LNCaP clone FGC (cell line): ENCODE data around the gene UBFD1.

Experiments
- DNase-seq: peaks from one replicate; pipeline ENCODE4 v3.0.0-alpha.2; 2011; ENCODE audit warnings: low read depth
- H3K4me3 ChIP-seq: 2 replicates; pipeline ENCODE4 v1.5.1; 2011; ENCODE audit warnings: mild to moderate bottlenecking, low read depth, low read length, control low read depth
- CTCF ChIP-seq: IDR thresholded peaks from 2 replicates; pipeline ENCODE4 v1.5.1; 2012; ENCODE audit warnings: mild to moderate bottlenecking; ENCODE audit not compliant: control insufficient read depth, insufficient read depth; ENCODE audit errors: extremely low read depth

Gene UBFD1

GRCh38 chr16:23567602-23568001 lies 10.1 kb downstream of the UBFD1 start:
- no peak overlapping the region for H3K4me3 ChIP-seq
- no peak for DNase-seq
- TF ChIP-seq CTCF: no peak

GRCh38 chr16:23570992-23571632 lies 13.6 kb downstream of the UBFD1 start:
- no peak for DNase-seq
- no peak for TF ChIP-seq CTCF
- H3K4me3 ChIP-seq: no peak overlapping the region

DNA sequence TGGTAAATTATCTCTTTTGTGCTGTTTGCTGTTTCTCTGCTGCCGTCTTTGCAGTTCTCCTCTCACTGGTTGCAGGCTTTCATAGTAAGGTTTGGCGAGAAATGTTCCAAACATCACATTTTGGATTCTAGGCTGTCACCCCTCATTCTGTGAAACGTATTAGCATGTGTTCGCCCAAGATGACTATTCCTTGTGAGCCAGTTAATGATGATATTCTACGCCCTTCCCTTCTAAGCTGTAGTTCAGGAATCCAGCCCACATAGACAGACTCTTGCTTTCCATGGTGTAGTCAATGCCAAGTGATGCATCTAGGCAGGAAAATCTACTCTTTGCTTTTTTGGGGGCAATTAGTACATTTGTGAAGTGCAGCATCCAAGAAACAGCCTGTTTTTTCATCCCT lies 14.4 kb downstream of the UBFD1 start:
- H3K4me3 ChIP-seq: no peak overlapping the region
- no peak for TF ChIP-seq CTCF
- no peak for DNase-seq

DNA sequence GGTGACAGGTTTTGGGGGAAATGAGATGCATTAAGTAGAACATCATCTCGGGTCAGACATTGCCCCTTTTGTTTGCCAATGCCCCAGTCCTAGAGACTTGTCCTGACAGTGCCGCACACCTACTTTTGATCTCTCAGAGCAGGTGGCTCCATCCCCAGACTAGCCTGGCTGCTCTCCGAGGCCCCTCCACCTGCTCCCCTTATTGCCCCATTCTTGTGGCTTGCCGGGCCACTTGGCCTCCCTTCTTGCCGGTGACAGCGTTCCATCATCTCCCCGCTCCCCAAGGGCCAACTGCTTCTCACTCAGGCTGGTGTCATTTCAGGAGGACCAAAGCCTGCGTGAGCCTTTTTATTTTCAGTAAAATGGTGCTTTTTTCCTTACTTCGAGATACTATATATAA lies 14.9 kb downstream of the UBFD1 start:
- no peak overlapping the region for H3K4me3 ChIP-seq
- DNase-seq: no peak
- TF ChIP-seq CTCF: no peak

GRCh38 chr16:23573817-23574216 lies 16.3 kb downstream of the UBFD1 start:
- TF ChIP-seq CTCF: no peak

GRCh38 chr16:23575834-23576233 lies 18.3 kb downstream of the UBFD1 start:
- no peak for DNase-seq
- H3K4me3 ChIP-seq: no peak overlapping the region
- TF ChIP-seq CTCF: no peak

More at GRCh38 chr16:23573817-23574216, 16.3 kb downstream of the UBFD1 start:
- no peak for DNase-seq
- H3K4me3 ChIP-seq: no peak overlapping the region

DNA sequence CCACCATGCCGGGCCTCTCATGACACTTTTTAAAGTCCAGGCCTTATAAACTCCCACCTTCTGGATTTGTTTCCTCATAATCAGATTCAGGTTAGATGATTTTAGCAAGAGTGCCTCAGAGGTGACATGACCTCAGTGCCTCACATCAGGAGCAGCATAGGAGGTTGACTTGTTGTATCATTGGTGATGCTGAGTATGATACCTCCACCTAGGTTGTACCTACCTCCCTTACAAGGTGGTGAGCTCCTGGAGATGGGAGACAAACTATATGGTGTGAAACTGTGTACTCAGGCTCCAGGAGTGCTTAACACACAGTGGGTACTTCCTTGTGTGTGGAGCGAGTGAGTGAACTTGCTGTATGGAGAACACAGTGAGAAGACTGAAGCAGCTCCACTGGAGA lies 20.0 kb downstream of the UBFD1 start:
- TF ChIP-seq CTCF: no peak
- H3K4me3 ChIP-seq: no peak overlapping the region

More for the DNA sequence above, 20.0 kb downstream of the UBFD1 start:
- DNase-seq: no peak
